OCI-M1 (cell line): ENCODE data around the gene DERL3.

Experiments
- DNase-seq: peaks from one replicate; lab custom pipeline; 2025; lab: John Stamatoyannopoulos, UW

The DERL3 gene

GRCh38 chr22:23801886-23802377, 36.9 kb downstream of the DERL3 start:
- DNase-seq = no peak

DNA sequence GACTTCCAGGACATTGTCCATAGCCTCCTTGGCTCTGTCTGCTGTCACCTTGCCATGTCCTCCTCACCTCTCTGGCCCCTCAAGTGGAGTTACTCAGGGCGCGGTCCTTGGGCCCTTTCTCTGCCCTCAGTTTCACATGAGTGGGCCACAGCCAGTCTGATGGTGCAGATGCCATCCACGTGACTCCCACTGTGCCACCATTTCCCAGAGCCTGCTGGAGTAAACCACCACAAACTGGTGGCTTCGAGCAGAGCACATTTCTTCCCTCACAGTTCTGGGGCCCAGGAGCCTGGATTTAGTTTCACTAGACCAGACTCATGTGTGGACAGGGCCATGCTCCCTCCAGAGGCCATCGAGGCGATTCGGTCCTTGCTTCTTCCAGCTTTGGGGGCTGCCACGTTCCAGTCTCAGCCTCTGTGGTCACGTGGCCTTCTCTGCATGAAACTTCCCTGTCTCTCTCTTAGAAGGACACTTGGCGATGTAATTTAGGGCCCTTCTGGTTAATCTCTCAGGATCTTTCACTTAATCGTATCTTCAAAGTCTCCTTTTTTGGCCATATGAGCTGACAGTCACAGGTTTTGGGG, 37.5 kb downstream of the DERL3 start:
- no peak for DNase-seq

DNA sequence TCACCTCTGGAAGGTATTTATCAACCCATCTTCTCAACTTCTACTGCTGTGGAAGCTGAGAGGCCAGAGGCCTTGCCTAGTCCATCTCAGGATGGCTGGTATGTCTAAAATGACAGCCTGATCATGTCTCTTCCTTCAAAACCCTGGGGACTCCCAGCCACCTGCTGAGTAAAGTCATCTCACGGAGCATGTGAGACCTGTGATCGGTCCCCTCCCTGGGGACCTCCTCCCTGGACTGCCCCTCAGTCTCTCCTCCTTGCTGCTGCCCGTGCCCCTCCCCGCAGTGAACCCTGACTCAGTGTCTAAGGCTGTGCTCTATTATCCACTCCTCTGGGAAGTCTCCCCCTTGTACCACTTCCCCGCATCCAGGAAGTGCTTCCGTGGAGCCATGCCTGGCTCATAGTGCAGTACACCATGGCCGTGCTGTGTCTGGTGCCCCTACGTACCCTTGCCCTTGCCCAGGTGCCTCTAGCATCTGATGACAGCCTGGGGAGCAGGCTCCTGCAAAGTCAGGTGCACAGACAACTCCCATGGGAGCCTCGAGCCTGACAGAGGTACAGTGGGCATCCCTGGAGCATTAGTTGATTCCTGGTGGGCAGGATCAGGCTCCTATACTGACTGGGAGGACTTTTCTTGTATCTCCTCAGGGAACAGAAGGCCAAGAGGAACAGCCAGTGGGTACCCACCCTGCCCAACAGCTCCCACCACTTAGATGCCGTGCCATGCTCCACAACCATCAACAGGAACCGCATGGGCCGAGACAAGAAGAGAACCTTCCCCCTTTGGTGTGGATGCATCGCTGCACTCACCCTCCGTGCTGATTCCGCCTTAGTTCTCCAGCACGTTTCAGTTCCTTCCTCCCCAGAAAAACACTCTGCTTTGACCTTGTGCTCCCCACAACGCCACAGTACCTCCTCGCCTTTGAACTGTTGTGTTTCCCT, 38.2 kb downstream of the DERL3 start:
- no peak for DNase-seq

GRCh38 chr22:23796461-23796860, 42.3 kb downstream of the DERL3 start:
- no peak for DNase-seq

- DNase-seq = no peak
These were observed 45.5 kb downstream of the DERL3 start for GRCh38 chr22:23793326-23793725.

GRCh38 chr22:23791738-23792645, 46.8 kb downstream of the DERL3 start:
- DNase-seq = no peak

DNA sequence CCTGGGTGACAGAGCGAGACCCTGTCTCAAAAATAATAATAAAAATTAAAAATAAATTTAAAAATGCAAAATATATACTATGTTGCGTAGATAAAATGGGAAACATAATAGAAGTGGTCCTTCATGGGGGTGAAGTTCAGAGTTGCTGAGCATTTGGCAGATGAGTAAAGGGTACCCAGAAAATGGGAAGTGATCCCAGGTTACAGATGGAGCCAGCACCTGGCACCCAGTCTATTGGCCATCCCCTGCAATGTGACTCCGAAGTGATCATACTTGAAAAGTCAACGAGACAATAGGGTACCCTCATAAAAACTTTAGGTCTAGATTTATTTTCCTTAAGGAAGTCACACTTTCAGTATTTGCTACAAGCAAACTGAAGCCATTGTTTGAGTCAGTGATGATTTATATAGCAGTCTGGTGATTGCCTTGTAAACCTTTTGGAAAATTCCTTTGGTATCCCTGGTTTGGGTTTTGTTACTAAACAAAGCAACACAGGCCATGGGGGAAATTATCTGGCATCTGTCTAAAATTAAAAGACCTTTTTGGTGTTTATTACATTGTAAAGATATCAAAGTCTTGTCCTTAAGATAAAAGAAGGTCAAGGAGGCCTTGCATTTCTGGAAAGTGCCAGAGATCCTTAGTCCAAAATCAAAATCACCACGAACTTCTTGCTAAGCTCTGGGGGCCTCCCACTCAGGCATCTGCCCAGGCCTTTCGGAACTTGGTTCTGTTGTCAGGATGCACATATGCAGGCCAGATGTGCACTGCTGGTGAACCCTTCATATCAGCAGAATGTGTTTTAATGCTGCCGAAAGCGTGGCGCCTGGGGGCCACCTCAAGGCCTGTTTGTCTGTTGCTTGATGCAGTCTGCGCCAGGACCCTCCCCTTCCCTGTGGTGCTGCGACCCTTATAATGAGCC, 47.7 kb downstream of the DERL3 start:
- no peak for DNase-seq

- DNase-seq = no peak
These were observed 49.2 kb downstream of the DERL3 start for GRCh38 chr22:23789638-23790037.

- no peak for DNase-seq
These were observed 49.7 kb downstream of the DERL3 start for GRCh38 chr22:23789121-23789520.

- no peak for DNase-seq
These were observed 50.9 kb downstream of the DERL3 start for GRCh38 chr22:23787910-23788309.

DNA sequence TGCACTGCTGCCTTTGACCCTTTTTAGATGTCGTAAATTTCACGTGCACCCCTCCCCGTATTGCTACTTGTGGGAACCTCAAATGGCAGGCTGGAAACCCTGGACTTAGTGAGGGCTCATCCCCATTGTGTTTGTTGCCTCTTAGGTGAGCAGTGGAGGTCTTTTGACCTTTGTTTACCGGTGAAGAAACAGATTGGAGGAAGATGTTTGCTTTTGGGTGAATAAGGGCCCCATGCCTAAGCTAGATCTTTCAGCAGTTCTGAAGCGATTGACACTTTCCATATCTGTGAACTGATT, 51.3 kb downstream of the DERL3 start:
- no peak for DNase-seq

DNA sequence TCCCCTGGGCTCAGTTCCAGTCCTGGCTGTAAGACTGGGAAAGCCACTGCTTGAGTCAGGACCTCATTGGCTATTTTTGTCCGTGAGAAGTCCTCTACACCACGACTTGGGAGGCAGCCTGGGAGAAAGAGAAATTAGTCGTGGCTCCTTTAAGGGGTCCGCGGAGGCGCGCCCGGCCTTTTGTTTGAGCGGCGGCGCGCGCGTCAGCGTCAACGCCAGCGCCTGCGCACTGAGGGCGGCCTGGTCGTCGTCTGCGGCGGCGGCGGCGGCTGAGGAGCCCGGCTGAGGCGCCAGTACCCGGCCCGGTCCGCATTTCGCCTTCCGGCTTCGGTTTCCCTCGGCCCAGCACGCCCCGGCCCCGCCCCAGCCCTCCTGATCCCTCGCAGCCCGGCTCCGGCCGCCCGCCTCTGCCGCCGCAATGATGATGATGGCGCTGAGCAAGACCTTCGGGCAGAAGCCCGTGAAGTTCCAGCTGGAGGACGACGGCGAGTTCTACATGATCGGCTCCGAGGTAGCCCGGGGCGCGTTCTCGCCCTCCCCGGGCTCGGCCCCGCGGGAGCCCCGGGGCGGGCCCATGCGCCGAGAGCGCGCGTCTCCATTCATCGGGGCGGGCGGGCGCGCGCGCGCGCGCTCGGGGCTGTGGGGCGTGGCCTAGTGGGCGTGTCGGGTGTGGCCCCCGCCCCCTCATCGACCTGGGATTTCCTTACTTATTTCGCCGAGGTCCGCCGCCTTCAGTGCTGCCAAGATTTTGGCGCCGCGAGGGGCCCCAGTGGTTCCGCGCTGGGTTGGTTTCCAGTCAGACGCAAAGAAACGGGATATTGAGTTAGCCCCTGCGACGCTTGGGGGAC, 51.8 kb downstream of the DERL3 start, which contains the start of gene SMARCB1:
SMARCB1 (plus strand) TSS at position 215 of the 848 bp plus-strand sequence; CDS start at position 419, 204 bp downstream.
- peak; percentile 97 for DNase-seq

- DNase-seq = no peak
These were observed 52.5 kb downstream of the DERL3 start for GRCh38 chr22:23786261-23786710.
